8988T (cell line): ENCODE data around the gene NPR2.

Source experiments
- DNase-seq: peaks from one replicate; pipeline ENCODE4 v3.0.0; 2011

The NPR2 gene

DNA sequence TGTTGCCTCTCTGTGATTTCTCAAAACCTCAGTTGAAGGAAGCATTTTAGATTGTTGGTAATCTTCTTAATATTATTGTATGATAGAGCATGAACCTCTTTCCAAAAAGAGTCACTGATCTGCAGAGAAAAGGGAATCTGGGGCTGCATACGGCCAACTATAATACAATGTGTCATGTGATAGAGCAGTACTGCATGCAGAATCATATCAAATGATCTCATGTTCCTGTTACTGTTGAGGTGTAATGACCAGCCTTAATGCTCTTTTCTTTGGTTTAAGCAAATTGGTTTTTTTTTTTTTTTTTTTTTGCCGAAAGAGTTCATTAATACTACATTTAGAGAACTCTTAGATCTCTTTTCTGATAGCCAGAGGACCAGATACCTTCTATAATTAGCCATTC, 24.4 kb upstream of the NPR2 start:
- DNase-seq, result no peak

DNA sequence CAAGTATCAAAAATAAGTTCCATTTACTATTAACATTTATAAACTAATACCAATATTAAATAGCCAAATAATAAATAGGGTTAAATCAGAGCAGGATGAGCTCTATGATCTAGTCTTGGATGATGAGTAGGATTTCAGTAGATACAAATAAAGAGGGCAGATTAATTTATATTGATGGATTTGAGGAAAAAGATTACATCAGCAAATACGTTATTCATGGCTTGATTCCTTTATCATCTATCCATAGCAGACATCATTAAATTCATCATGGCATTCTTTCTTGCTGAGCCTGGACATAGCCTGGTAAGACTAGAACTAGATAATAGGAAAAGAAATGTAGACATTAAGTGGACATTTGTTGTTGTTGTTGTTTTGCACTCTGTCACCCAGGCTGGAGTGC, 23.9 kb upstream of the NPR2 start:
- no peak for DNase-seq

DNA sequence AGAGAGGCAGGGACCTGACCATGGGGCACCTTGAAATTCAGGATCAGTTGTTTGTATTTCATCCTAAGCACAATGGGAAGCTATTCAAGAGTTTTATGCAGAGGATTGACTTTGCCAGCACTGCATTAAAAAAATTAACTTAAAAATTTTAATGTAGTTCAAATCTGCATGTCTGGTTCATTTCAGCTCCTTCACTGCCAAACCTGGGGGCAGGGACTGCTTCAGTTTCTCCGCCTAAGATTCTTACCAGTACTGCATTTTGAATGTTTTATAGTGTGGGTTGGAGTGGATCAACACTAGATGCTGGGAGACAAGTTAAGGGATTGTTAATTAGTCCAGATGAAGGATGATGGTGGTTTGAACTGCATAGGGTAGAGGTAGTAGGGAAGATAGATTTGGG, 21.6 kb upstream of the NPR2 start:
- no peak for DNase-seq

DNA sequence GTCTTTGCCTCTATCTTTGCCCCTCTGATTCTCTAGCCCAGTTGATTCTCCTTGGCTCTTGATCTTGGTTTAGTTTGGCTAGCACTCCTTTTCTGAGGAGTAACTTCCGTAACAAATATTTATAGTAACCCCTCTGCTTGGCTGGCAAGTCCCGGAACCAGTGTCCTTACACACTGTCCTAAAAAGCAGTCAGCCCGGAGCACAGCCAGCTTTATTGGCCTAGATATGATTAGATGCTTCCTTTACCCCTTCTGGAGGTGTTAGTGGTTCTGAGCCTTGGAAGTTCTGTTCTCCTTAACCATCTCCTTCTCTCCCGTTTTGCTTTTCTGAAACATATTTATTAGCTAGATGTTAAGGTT, 20.3 kb upstream of the NPR2 start:
- DNase-seq, result no peak

DNA sequence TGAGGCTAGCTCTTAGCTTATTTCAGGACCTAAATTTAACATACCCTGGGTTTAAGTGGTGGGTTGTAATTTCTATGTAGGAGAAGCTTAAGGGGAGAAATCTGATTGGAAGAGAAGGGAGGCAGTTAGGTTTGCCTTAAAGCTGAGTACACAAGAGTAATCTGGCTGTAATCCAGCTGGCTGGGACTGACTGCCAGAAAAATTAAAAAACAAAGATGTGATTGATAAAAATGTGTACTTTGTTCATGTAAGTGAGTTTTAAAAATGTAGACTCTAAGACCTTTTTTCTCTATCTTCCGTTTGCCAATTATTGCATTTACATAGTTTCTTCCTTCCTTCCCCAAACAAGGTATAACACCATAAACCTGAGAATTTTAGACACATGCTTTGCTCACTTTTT, 19.9 kb upstream of the NPR2 start:
- DNase-seq, result no peak

DNA sequence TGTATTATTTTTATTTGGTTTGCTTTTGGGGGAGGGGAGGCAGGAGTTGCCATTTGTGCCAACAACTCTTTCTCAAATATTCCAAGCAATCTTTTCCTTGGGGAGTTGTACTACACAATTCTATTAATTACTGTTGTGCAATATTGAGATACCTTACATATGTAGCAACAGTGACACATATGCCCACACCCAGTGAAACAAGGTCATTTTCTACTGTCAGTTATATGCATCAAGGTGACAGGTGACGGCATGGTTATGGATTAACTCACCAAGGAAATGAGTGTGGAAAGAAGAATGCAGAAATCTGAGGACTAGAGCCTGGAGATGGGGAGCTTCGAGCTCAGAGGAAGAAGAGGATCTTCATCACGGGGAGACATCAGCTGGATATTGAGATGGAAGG, 19.4 kb upstream of the NPR2 start:
- no peak for DNase-seq

DNA sequence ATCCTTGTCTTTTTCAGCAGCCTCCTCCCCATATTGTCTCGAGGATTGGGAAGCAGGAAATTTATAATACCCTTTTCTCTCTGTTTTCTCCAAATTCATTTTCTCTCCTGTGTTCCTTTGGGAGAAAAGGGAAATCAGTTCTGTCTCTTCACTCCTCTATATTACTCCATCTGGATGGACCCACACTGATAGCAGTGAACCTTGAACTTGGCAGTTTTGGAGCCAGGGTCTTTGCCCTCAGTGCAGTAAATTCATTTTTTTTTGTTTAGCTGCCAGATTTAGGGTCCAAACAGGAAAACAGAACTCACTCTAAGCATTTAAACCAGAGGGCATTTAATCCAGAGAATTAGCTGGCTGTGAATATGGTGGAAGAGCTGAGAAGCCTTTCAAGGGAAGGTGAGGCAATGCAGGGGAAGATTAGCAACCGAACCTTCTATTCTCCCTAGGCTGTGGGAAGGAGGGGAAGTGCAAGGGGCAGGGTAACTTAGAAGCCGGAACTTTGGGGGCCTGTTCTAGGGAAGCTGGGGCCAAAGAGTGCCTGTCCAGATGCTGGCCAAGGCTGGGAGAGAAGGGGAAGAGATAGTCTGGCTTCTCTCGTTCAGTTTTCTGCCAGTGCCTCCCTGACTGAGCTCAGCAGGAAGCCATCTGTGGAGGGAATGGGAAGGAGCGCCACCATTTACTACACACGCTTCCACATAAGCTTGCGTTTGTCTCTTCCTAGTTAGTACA, 16.3 kb upstream of the NPR2 start:
- DNase-seq, result no peak

DNA sequence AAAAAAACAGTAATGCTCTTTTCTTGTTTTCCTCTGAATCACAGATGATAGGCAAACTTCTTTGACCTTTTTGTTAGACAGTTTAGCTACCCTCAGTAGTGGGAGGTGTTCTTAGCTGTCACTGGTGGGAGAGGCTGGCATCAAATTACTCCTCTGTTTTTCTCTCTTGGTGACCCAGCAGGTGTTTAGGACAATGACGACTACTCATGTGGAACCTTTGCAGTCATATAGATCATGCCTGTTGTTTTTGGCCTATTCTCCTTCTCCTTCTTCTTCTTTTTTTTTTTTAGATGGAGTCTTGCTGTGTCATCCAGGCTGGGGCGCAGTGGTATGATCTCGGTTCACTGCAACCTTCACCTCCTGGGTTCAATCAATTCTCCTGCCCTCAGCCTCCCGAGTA, 15.4 kb upstream of the NPR2 start:
- no peak for DNase-seq

DNA sequence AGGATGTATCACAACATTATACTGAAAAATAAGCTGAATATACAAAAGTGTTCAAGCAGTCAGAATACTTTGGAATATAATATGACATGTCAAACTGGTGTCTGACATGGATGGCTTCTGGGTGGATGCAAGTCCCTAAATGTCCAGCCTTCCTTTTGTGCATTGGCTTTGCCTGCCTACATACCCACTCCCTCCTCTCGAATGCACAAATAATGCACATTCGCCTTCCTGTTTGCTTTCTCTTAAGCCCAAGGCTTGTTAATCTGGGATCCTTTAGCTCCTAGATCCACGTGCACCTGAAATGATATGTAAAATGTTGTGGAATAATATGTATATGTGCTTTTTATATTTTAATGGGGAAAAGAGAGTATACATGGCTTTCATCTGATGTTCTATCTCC, 12.9 kb upstream of the NPR2 start:
- DNase-seq, result no peak

DNA sequence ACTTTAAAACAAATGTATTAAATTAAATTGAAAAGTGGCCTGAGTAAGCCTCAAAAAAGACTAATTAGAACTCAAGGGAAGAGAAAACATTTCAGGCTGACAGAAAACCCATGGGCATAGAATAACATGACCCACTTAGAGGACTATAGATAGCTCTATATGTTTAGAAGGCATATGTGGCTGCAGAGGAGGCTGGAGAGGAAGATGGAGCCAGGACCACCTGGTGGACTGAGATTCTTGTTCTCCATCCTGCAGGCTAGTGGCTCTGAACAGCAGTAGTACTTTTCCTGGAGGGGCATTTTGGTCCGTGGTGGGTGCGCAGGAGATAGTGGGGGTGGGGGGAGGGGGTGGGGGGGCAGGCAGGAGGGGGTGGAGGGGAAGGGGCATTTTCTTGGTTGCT, 10.3 kb upstream of the NPR2 start:
- no peak for DNase-seq

DNA sequence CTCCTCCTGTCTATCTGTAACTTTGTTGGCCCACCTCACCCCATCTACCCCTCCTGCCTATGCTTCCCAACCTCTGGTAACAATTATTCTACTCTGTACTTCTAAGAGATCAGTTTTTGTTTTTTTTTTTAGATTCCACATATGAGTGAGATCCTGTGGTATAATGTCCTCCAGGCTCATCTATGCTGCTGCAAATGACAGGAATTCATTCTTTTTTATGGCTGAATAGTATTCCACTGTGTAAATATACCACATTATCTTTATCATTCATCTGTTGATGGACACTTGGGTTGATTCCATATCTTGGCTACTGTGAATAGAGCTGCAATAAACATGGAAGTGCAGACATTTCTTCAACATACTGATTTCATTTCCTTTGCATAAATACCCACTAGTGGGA, 8.0 kb upstream of the NPR2 start:
- DNase-seq, result no peak

DNA sequence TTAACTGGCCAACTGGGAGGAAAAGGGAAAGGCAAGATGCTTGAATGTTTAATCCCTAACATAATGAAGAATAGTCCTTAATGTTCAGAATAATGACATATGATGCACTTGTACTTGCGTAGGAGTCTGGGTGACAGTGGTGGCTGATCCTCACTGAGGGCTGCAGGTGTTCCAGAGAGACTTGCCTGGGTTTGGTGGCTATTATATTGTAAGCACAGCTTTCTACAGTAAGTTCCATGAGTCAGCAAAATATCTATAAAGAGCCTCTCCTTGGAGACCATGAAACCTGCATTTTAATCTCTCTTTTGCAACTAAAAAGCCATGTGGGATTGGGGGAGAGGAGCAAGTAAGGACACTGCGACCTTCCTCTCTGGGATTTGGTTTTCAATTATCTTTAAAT, 1.9 kb upstream of the NPR2 start:
- no peak for DNase-seq

DNA sequence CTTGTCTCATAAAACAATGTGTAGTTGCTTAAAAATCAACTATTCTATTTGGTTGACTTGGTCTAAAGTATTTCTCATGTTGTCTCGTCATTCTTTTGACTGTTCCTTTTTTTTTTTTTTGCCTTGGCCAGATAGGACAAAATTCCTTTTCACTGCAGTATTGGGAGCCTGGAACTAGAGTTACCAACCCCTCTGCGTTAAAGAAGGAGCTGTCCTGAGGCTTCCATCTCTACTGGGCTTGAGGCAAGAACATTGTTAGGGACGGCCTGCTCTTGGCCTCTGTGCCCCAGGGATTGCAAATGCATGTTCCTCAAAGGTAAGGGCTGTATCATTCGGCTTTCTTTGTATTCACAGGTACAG, 1.4 kb upstream of the NPR2 start:
- DNase-seq, result no peak

DNA sequence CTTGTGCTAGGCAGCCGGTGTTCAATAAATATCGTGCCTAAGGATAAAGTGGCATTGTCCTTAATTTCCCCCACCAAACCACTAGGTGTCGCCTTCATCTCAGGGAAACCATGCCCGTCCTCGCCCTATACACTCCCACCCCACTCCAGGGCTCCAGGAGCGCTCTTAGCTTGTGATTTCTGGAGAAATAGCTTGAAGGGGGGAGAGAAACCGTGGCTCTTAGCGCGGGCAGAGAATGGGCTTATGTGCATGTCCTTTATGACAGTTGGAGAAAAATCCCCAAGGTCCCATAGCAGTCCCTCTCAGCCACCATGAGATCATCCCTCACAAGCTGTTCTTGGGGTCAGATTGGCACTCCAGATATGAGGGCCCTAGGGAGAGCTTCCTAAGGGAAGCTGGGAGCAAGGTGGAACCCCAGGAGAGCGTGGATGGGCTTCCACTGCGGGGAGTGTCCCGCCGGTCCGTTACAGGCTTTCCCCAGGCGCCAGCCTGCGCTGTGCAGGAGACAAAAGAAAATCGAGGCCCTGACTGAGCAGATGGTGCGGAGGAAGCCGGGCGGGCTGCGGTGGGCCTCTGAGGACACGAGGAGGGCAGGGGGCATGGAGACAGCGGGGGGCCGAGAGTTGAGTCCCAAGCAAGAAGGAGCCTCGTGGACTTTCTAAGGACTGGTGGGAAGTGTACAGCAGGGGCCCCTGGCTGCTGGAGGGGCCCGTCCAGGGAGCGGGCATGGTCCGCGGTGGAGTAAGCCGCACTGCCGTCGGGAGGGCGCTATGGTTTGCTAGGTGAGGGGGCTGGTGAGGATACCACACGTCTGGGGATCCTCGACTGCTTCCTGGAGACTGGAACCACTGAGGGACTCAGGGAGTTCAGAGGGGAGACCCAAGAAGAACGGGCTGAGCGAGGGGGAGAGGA, 750 bp upstream of the NPR2 start:
- peak; percentile 91 for DNase-seq

DNA sequence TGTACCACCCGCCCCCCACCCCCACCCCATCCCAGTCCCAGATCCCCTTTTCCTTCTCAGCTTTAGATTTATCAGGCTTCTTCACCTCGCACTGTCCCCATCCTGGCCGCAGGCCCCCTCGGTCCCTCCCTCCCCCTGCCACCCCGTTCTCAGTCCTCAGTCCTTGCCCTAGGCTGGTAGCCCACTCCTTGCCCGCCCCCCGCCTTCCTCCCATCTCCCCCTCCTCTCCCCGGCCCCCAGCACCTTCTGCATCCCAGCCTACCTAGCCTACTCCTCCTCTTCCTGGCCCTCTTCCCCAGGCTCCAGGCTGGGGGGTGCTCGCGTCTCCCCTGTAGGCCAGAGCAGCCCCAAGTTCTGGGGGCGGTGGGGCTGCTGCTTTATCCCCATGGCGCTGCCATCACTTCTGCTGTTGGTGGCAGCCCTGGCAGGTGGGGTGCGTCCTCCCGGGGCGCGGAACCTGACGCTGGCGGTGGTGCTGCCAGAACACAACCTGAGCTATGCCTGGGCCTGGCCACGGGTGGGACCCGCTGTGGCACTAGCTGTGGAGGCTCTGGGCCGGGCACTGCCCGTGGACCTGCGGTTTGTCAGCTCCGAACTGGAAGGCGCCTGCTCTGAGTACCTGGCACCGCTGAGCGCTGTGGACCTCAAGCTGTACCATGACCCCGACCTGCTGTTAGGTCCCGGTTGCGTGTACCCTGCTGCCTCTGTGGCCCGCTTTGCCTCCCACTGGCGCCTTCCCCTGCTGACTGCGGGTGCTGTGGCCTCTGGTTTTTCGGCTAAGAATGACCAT, 828 bp downstream of the NPR2 start:
- no peak for DNase-seq

DNA sequence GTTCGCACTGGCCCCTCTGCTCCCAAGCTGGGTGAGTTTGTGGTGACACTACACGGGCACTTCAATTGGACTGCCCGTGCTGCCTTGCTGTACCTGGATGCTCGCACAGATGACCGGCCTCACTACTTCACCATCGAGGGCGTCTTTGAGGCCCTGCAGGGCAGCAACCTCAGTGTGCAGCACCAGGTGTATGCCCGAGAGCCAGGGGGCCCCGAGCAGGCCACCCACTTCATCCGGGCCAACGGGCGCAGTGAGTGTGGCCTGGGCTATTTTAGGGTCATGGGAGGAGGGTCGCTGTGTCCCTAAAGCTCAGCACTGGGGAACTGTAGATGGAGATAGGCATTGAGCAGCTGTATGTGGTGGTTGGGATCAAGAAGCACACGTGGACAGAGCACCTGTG, 1.4 kb downstream of the NPR2 start:
- no peak for DNase-seq

DNA sequence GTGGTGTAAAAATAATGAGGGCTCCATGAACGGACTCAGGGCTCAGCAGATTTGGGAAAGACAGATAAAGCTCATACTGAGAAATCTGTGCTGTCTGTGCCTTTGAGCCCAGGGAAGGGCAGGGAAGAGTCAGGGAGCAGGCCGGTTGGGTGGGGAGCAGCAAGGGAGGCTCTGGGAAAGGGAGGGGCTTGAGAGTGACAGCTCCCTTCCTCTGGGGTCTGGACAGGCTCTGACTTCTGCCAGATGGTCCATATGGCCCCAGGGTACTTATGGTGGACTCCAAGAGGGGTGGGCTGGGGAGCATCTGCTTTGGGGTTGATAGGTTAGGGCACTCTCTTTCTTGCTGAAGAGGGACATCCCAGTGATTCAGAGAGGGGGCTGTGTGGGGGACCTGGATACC, 2.1 kb downstream of the NPR2 start:
- DNase-seq, result no peak

DNA sequence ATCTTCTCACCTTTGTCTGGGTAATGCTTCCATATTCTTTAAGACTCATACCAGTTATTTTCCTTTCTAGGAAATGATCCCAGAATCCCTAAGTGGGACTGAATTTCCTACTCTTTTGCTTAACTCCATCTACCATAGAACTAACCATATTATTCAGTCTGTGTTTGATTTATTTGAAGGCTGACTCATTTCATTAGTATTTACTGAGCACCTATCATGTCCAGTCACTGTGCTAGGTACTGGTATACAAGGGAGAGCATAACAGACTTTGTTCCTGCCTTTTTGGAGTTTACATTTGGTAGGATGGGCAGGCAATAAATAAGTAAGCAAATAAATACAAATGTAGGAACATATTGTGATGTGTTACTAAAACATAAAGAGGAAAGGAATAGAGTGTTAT, 4.3 kb downstream of the NPR2 start:
- no peak for DNase-seq

DNA sequence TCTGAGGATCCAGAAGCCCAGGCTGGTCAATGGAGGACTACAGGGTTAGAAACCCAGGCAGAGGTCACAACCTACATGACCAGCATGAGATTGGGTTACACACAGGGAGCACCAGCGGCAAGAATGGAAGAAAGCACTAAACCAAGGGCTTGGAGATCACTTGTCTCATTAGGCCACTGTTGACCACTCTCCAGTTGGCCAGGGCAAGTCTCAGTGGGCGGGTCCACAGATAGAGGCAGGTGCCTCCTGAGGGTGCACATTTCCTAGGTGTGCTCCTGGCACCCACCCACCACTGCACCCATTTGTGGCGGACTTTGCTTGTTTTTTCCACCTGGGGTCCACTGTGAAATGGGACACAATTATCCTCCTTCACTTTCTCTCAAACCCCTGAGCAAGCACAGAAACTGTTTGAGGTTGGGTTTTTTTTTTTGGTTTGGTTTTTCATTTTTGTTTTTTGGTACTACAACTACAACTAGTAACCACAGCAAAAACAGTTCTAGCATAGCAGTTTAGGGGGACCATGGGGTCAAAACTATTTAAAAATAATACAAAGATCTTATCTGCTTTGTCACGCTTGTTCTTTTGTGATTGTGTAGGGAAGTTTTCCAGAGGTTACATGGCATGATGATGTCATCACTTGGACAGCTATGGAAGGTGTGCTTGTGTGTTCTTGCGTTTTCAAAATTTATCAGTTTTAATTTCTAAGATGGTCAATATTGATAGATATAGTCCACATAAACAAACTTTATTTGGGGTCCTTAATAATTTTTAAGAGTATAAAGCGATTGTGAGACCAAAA, 6.1 kb downstream of the NPR2 start:
- no peak for DNase-seq

DNA sequence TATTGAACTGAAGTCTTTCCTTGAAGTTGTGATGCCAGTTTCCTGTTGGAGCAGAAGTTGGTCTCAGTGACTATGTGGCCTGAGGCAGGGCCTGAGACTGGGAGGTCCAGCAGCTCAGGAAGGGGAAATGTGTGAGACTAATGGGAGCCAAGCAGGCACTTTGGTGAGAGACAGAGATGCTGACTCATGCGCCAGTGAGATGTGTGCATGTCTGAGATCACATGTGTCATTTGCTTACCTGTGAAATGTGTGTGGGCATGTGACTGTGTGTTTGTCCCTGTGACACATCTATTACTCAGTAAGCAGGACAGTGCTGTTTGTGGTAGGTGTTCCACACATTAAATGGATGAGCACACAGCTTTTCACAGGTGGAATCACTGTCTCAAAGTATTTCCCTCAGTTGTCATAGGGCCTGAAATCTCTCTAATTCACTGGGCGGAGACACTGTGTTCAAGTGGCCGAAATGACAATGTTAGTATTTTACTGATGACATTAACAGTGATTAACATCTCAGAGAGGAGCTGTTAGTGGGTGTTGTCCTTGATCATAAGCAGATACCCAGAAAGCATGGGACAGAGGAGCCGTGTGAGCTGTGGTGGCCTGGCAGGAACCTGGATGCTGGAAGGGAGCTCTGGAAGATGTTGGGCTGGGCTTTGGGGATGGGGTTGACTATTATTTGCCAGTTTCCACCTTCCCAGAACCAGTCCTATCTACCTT, 7.4 kb downstream of the NPR2 start:
- no peak for DNase-seq

DNA sequence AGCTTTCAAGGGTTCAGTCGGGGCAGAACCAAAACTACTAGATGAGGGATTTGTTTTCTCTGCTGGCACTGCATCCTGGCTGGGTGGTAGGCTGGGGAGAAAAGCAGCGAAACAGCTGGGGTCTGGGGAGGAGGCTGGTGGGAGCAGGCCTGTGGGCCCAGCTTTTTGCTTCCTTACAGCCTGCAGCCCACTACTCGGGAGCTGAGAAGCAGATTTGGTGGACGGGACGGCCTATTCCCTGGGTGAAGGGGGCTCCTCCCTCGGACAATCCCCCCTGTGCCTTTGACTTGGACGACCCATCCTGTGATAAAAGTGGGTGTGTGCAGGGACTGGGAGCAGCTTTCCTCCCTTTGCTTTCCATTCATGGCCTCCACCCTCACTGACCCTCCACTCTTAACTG, 9.1 kb downstream of the NPR2 start:
- DNase-seq, result no peak
